H9 (cell line): Measurements from ENCODE around the gene MAP1S. TPM values are rescaled to one million over a fixed set of nuclear protein-coding genes. Genes with fewer than 3 reads are reported as not detected.
A peak's percentile ranks its signal among the peaks of the same experiment; 100 is the strongest.

Source experiments
- DNase-seq: peaks from one replicate; pipeline ENCODE4 v3.0.0-alpha.2; 2017
- H2AFZ ChIP-seq: one replicate; pipeline ENCODE4 v1.6.1; 2013; ENCODE audit warnings: mild to moderate bottlenecking, low read length, control low read depth, moderate library complexity
- H2AK5ac ChIP-seq: 2 replicates; pipeline ENCODE4 v1.6.1; 2013; ENCODE audit warnings: low read length, control low read depth, mixed read lengths; ENCODE audit not compliant: insufficient read length
- H2BK120ac ChIP-seq: one replicate; pipeline ENCODE4 v1.6.1; 2013; ENCODE audit warnings: low read depth, mild to moderate bottlenecking, low read length, control low read depth, inconsistent platforms; ENCODE audit not compliant: poor library complexity, severe bottlenecking
- H2BK12ac ChIP-seq: 2 replicates; pipeline ENCODE4 v1.6.1; 2013; ENCODE audit warnings: low read length, control low read depth, mixed read lengths, low read depth; ENCODE audit not compliant: insufficient read length
- H2BK15ac ChIP-seq: 2 replicates; pipeline ENCODE4 v1.6.1; 2013; ENCODE audit warnings: low read depth, low read length, control low read depth
- H2BK20ac ChIP-seq: one replicate; pipeline ENCODE4 v1.6.1; 2013; ENCODE audit warnings: low read depth, mild to moderate bottlenecking, low read length, control low read depth, inconsistent platforms; ENCODE audit not compliant: poor library complexity, severe bottlenecking
- H2BK5ac ChIP-seq: 2 replicates; pipeline ENCODE4 v1.6.1; 2013; ENCODE audit warnings: low read length, control low read depth, mixed read lengths; ENCODE audit not compliant: insufficient read length
- H3K14ac ChIP-seq: 2 replicates; pipeline ENCODE4 v1.6.1; 2013; ENCODE audit warnings: low read length, control low read depth; ENCODE audit not compliant: insufficient read depth
- H3K18ac ChIP-seq: 2 replicates; pipeline ENCODE4 v1.6.1; 2013; ENCODE audit warnings: low read depth, mild to moderate bottlenecking, mixed read lengths, low read length, control low read depth; ENCODE audit not compliant: insufficient read length
- H3K23ac ChIP-seq: 2 replicates; pipeline ENCODE4 v1.6.1; 2013; ENCODE audit warnings: low read length, control low read depth, mixed read lengths, low read depth; ENCODE audit not compliant: insufficient read length
- H3K23me2 ChIP-seq: 2 replicates; pipeline ENCODE4 v1.6.1; 2013; ENCODE audit warnings: low read depth, mild to moderate bottlenecking, mixed read lengths, low read length, control low read depth; ENCODE audit not compliant: insufficient read length, poor library complexity, severe bottlenecking
- H3K27ac ChIP-seq: 2 replicates; pipeline ENCODE4 v1.5.1; 2013; ENCODE audit warnings: low read length, control low read depth, mixed read lengths, low read depth; ENCODE audit not compliant: insufficient read length
- H3K27me3 ChIP-seq: 2 replicates; pipeline ENCODE4 v1.6.1; 2013; ENCODE audit warnings: low read length, control low read depth, inconsistent platforms; ENCODE audit not compliant: insufficient read depth
- H3K4ac ChIP-seq: 2 replicates; pipeline ENCODE4 v1.6.1; 2013; ENCODE audit warnings: low read depth, mild to moderate bottlenecking, control low read depth, inconsistent platforms, low read length, moderate library complexity
- H3K4me1 ChIP-seq: 2 replicates; pipeline ENCODE4 v1.6.1; 2013; ENCODE audit warnings: low read length, control low read depth, inconsistent platforms; ENCODE audit not compliant: insufficient read depth
- H3K4me2 ChIP-seq: 2 replicates; pipeline ENCODE4 v1.6.1; 2013; ENCODE audit warnings: low read length, control low read depth, mixed read lengths; ENCODE audit not compliant: insufficient read length, insufficient read depth
- H3K56ac ChIP-seq: 2 replicates; pipeline ENCODE4 v1.6.1; 2013; ENCODE audit warnings: low read depth, mild to moderate bottlenecking, mixed read lengths, low read length, control low read depth; ENCODE audit not compliant: insufficient read length
- H3K79me1 ChIP-seq: 2 replicates; pipeline ENCODE4 v1.6.1; 2013; ENCODE audit warnings: low read depth, mild to moderate bottlenecking, moderate library complexity, low read length, control low read depth, inconsistent platforms; ENCODE audit not compliant: insufficient read depth, poor library complexity, severe bottlenecking
- H3K79me2 ChIP-seq: 2 replicates; pipeline ENCODE4 v1.6.1; 2013; ENCODE audit warnings: low read length, control low read depth, inconsistent platforms; ENCODE audit not compliant: insufficient read depth
- H3K9ac ChIP-seq: 2 replicates; pipeline ENCODE4 v1.6.1; 2013; ENCODE audit warnings: low read length, control low read depth, mixed read lengths; ENCODE audit not compliant: insufficient read length; ENCODE audit errors: extremely low read depth
- H3K9me3 ChIP-seq: one replicate; pipeline ENCODE4 v1.6.1; 2013; ENCODE audit warnings: low read depth, low read length, inconsistent platforms; ENCODE audit not compliant: control insufficient read depth
- H3T11ph ChIP-seq: one replicate; pipeline ENCODE4 v1.6.1; 2013; ENCODE audit warnings: mild to moderate bottlenecking, low read length, control low read depth, inconsistent platforms
- H4K20me1 ChIP-seq: one replicate; pipeline ENCODE4 v1.6.1; 2013; ENCODE audit not compliant: control insufficient read depth, insufficient read length, insufficient read depth
- H4K5ac ChIP-seq: 2 replicates; pipeline ENCODE4 v1.6.1; 2013; ENCODE audit warnings: low read depth, mild to moderate bottlenecking, mixed read lengths, low read length, control low read depth; ENCODE audit not compliant: insufficient read length
- H4K8ac ChIP-seq: replicated peaks from 2 replicates; pipeline ENCODE4 v1.6.1; 2013; ENCODE audit warnings: low read length, control low read depth, mixed read lengths, low read depth; ENCODE audit not compliant: insufficient read length
- H4K91ac ChIP-seq: 2 replicates; pipeline ENCODE4 v1.6.1; 2013; ENCODE audit warnings: low read depth, mild to moderate bottlenecking, moderate library complexity, mixed read lengths, low read length, control low read depth; ENCODE audit not compliant: insufficient read length
- H3K27ac Mint-ChIP-seq, 3 experiments: 2 replicates in 2 of 3; 3 replicates in 1 of 3; pipeline ENCODE4 v1.8.0; 2020 to 2021; ENCODE audit warnings: mixed read lengths in 3 of 3, mild to moderate bottlenecking in 1 of 3, moderate library complexity in 1 of 3
- H3K27me3 Mint-ChIP-seq: 2 replicates; pipeline ENCODE4 v1.8.0; 2021; ENCODE audit warnings: low read depth, mild to moderate bottlenecking, moderate library complexity, mixed read lengths
- H3K36me3 Mint-ChIP-seq, 3 experiments: 2 replicates in 2 of 3; 3 replicates in 1 of 3; pipeline ENCODE4 v1.8.0; 2020 to 2021; ENCODE audit warnings: low read depth in 3 of 3, mixed read lengths in 3 of 3; ENCODE audit not compliant: insufficient read depth in 1 of 3
- H3K4me1 Mint-ChIP-seq, 2 experiments: 2 replicates each; pipeline ENCODE4 v1.8.0; 2020; ENCODE audit warnings: mixed read lengths in 2 of 2
- H3K4me3 Mint-ChIP-seq, 2 experiments: 2 replicates in 1 of 2; 3 replicates in 1 of 2; pipeline ENCODE4 v1.8.0; 2020 to 2021; ENCODE audit warnings: mild to moderate bottlenecking in 2 of 2, mixed read lengths in 2 of 2, moderate library complexity in 1 of 2
- H3K9me3 Mint-ChIP-seq, 2 experiments: 2 replicates in 1 of 2; 3 replicates in 1 of 2; pipeline ENCODE4 v1.8.0; 2020; ENCODE audit warnings: mild to moderate bottlenecking in 2 of 2, mixed read lengths in 2 of 2, moderate library complexity in 1 of 2
- WGBS: extraction: QIAGEN DNeasy Blood & Tissue Kit; methylation state at CpG from one replicate; pipeline ENCODE4 v1.1.7; 2013; ENCODE audit warnings: missing lambda C conversion rate, low lambda C conversion rate, mixed read lengths; ENCODE audit not compliant: insufficient read length; ENCODE audit errors: extremely low coverage; 5-methylcytosine and 5-hydroxymethylcytosine counted together
- total RNA-seq: library from RNA; stranded (reverse); gene quantifications from 2 replicates; pipeline ENCODE4 v1.2.1, GENCODE V29; 2021
- TF ChIP-seq, protein P1 (sequence below): fragments of 200-600 bp; sonication (generic); conservative IDR thresholded peaks from 3 replicates; pipeline ENCODE4 v1.8.0; 2021; ENCODE audit warnings: antibody characterized with exemption, mild to moderate bottlenecking

MAP1S gene
- total RNA-seq, 1 experiment from 2014 or later, result 160 TPM

DNA sequence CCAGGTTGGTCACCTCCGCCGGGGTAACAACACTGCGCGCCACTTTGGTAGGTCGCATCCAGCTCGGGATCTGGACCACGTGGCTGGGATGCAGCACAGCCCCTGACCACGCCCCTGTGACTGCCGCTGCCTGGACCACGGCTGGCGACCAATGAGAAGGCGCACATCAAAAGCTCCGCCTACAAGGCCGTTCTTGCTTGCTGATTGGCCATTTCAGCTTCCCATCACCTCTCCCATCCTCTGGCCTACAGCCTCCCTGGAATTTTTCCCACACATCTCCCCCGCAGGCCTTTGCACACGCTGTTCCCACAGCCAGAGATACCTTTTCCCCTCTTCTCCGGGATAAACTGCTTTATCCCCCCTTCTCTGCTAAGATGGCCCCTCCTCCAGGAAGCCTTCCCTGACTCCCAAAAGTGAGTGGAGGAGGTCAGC lies 12.5 kb upstream of the MAP1S start:
- Histone ChIP-seq H4K91ac (no peak overlapping the region), H3K27ac (no peak overlapping the region), H2BK120ac (no peak overlapping the region), H3K23ac (no peak overlapping the region), H3K14ac (no peak overlapping the region), H3K18ac (no peak overlapping the region), H3K23me2 (no peaks in the 10 kb centered on the region), H2BK15ac (no peak overlapping the region), H2BK20ac (no peak overlapping the region), H2AK5ac (no peak overlapping the region), H3K56ac (no peak overlapping the region), H2BK5ac (no peak overlapping the region), H2BK12ac (no peak overlapping the region), H3K79me2 (no peaks in the 10 kb centered on the region), H4K5ac (no peak overlapping the region), H3K79me1 (no peaks in the 10 kb centered on the region), H3K27me3 (no peaks in the 10 kb centered on the region), H3K4me1 (no peaks in the 10 kb centered on the region), H2AFZ (no peak overlapping the region), H3T11ph (no peak overlapping the region), H3K9me3 (no peaks in the 10 kb centered on the region), H4K8ac (no peak overlapping the region), H4K20me1 (peaks cover 3% of the 10 kb centered on the region), H3K4me2 (peak overlapping the region; percentile 8), H3K9ac (no peak overlapping the region), H3K4ac (no peak overlapping the region)
- peak; percentile 97 for DNase-seq
- Mint-ChIP-seq H3K27me3 (peaks cover 18% of the 10 kb centered on the region), H3K4me1 (peaks cover 0 to 6% of the 10 kb centered on the region in 2 experiments; a peak in 1 of 4 replicates), H3K9me3 (no peaks in the 10 kb centered on the region; a peak in 1 of 5 replicates), H3K27ac (peak overlapping the region in 2 of 3 experiments; percentile 30 to 73; a peak in 3 of 7 replicates), H3K36me3 (no peaks in the 10 kb centered on the region), H3K4me3 (peak overlapping the region in 1 of 2 experiments; percentile 68; a peak in 3 of 5 replicates)
- TF ChIP-seq, protein P1, sequence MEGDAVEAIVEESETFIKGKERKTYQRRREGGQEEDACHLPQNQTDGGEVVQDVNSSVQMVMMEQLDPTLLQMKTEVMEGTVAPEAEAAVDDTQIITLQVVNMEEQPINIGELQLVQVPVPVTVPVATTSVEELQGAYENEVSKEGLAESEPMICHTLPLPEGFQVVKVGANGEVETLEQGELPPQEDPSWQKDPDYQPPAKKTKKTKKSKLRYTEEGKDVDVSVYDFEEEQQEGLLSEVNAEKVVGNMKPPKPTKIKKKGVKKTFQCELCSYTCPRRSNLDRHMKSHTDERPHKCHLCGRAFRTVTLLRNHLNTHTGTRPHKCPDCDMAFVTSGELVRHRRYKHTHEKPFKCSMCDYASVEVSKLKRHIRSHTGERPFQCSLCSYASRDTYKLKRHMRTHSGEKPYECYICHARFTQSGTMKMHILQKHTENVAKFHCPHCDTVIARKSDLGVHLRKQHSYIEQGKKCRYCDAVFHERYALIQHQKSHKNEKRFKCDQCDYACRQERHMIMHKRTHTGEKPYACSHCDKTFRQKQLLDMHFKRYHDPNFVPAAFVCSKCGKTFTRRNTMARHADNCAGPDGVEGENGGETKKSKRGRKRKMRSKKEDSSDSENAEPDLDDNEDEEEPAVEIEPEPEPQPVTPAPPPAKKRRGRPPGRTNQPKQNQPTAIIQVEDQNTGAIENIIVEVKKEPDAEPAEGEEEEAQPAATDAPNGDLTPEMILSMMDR, result no peak
- no CpG with 5 or more reads among the region's 17 CpGs for WGBS
